ENCODE data around the gene SPAG17.

- TF ChIP-seq, protein P1, sequence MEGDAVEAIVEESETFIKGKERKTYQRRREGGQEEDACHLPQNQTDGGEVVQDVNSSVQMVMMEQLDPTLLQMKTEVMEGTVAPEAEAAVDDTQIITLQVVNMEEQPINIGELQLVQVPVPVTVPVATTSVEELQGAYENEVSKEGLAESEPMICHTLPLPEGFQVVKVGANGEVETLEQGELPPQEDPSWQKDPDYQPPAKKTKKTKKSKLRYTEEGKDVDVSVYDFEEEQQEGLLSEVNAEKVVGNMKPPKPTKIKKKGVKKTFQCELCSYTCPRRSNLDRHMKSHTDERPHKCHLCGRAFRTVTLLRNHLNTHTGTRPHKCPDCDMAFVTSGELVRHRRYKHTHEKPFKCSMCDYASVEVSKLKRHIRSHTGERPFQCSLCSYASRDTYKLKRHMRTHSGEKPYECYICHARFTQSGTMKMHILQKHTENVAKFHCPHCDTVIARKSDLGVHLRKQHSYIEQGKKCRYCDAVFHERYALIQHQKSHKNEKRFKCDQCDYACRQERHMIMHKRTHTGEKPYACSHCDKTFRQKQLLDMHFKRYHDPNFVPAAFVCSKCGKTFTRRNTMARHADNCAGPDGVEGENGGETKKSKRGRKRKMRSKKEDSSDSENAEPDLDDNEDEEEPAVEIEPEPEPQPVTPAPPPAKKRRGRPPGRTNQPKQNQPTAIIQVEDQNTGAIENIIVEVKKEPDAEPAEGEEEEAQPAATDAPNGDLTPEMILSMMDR (CRISPR knock-in tag; IDR thresholded peaks at IDR 0.05): no peak
- TF ChIP-seq BRCA1 (CRISPR knock-in tag; IDR thresholded peaks at IDR 0.05): no peak
- TF ChIP-seq SP1 (IDR thresholded peaks at IDR 0.05): no peak
- TF ChIP-seq SP1 (CRISPR knock-in tag; IDR thresholded peaks at IDR 0.05): no peak
- TF ChIP-seq SAFB2 (CRISPR knock-in tag; IDR thresholded peaks at IDR 0.05; ENCODE audit: borderline replicate concordance, low read depth): no peak
- TF ChIP-seq ZNF160 (CRISPR knock-in tag; IDR thresholded peaks at IDR 0.05): no peak
- no peak for TF ChIP-seq FOXJ3 (CRISPR knock-in tag; IDR thresholded peaks at IDR 0.05; ENCODE audit: borderline replicate concordance)
- no peak for TF ChIP-seq EZH2 (conservative IDR thresholded peaks at IDR 0.05; ENCODE audit: low read depth, low read length)
- TF ChIP-seq RAD21 (CRISPR knock-in tag; IDR thresholded peaks at IDR 0.05): no peak
- no peak for TF ChIP-seq SOX6 (IDR thresholded peaks at IDR 0.05)
- TF ChIP-seq SOX6 (CRISPR knock-in tag; IDR thresholded peaks at IDR 0.05): no peak
- no peak for TF ChIP-seq SNAPC2 (CRISPR knock-in tag; IDR thresholded peaks at IDR 0.05)
- TF ChIP-seq ZBTB20 (CRISPR knock-in tag; IDR thresholded peaks at IDR 0.05; ENCODE audit: borderline replicate concordance, low read depth): no peak
- TF ChIP-seq SP2 (CRISPR knock-in tag; IDR thresholded peaks at IDR 0.05): no peak
- no peak for TF ChIP-seq TP53 (CRISPR knock-in tag; conservative IDR thresholded peaks at IDR 0.05)
These were observed 265.7 kb downstream of the SPAG17 start for GRCh38 chr1:117919376-117919775.
